Smooth muscle cell (in vitro differentiated cells): ENCODE measurements around the gene SLC7A6. TPM values are rescaled to one million over a fixed set of nuclear protein-coding genes. Genes with fewer than 3 reads are reported as not detected.

Experiments used
- DNase-seq: peaks from one replicate; lab custom pipeline; 2025; ENCODE audit not compliant: unreplicated experiment; lab: John Stamatoyannopoulos, UW
- H2AFZ ChIP-seq: fragments of 200-600 bp; sonication (generic); 2 replicates; pipeline ENCODE4 v1.6.0; 2016; ENCODE audit warnings: antibody characterized with exemption, low read depth, mild to moderate bottlenecking
- H3F3A ChIP-seq: fragments of 200-600 bp; sonication (generic); 2 replicates; pipeline ENCODE4 v1.6.0; 2017; ENCODE audit warnings: antibody characterized with exemption, low read depth
- H3K27ac ChIP-seq: fragments of 200-600 bp; sonication (generic); 2 replicates; pipeline ENCODE4 v1.5.1; 2016; ENCODE audit warnings: low read depth, mild to moderate bottlenecking
- H3K27me3 ChIP-seq: fragments of 200-600 bp; sonication (generic); 2 replicates; pipeline ENCODE4 v1.6.1; 2016; ENCODE audit warnings: low read depth, mild to moderate bottlenecking
- H3K36me3 ChIP-seq: fragments of 200-600 bp; sonication (generic); 2 replicates; pipeline ENCODE4 v1.5.1; 2016; ENCODE audit warnings: low read depth
- H3K4me1 ChIP-seq: fragments of 200-600 bp; sonication (generic); 2 replicates; pipeline ENCODE4 v1.5.1; 2016; ENCODE audit warnings: low read depth
- H3K4me2 ChIP-seq: fragments of 200-600 bp; sonication (generic); 2 replicates; pipeline ENCODE4 v1.6.0; 2016; ENCODE audit warnings: mild to moderate bottlenecking
- H3K4me3 ChIP-seq: fragments of 200-600 bp; sonication (generic); 2 replicates; pipeline ENCODE4 v1.5.1; 2016; ENCODE audit warnings: mild to moderate bottlenecking
- H3K79me2 ChIP-seq: fragments of 200-600 bp; sonication (generic); 2 replicates; pipeline ENCODE4 v1.6.0; 2016; ENCODE audit warnings: low read depth, mild to moderate bottlenecking
- H3K9ac ChIP-seq: fragments of 200-600 bp; sonication (generic); 2 replicates; pipeline ENCODE4 v1.6.0; 2016; ENCODE audit warnings: low read depth
- H3K9me3 ChIP-seq: fragments of 200-600 bp; sonication (generic); replicated peaks from 2 replicates; pipeline ENCODE4 v1.5.1; 2016; ENCODE audit warnings: low read depth
- H4K20me1 ChIP-seq: fragments of 200-600 bp; sonication (generic); 2 replicates; pipeline ENCODE4 v1.6.0; 2016; ENCODE audit warnings: low read depth
- WGBS: methylation state at CpG from one replicate; pipeline ENCODE4 v1.1.7; 2016; ENCODE audit warnings: low lambda C conversion rate; 5-methylcytosine and 5-hydroxymethylcytosine counted together
- polyA plus RNA-seq: library from polyadenylated mRNA; unstranded; fragments of >200 nt; fragmentation: Nextera tagmentation; extraction: Ambion mirVana; gene quantifications from 2 replicates; pipeline ENCODE4 v1.2.1, GENCODE V29; 2016
- total RNA-seq: library from RNA; depleted of rRNA; stranded (reverse); fragments of >200 nt; gene quantifications from 2 replicates; pipeline ENCODE4 v1.2.3, GENCODE V29; 2014
- TF ChIP-seq, protein P1 (sequence below): fragments of 200-600 bp; sonication (generic); IDR thresholded peaks from 2 replicates; pipeline ENCODE4 v1.5.1; 2017; ENCODE audit warnings: borderline replicate concordance, mild to moderate bottlenecking, antibody characterized with exemption; ENCODE audit not compliant: insufficient read depth, poor library complexity, severe bottlenecking

SLC7A6 gene
- total and polyA plus RNA-seq, 2 experiments from 2014 or later = 11.4 to 16.5 TPM

DNA sequence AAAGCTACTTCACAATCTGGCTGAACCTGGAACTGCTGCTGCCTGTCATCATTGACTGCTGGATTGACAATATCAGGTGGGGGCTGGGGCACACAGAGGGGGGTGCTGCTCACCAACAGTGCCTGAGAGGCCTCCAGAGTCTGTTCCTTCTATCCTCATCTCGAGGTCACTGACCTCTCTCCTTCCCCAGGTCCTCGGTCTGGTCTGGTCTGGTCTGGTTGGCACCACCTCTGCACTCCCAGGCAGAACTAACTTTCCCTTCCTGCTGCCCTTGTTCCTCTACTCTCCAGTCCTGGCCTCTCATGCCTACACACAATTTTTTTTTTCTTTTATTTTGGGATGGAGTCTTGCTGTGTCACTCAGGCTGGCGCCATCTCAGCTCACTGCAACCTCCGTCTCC lies 15.0 kb upstream of the SLC7A6 start:
- Histone ChIP-seq H2AFZ (no peak overlapping the region), H3K27me3 (no peaks in the 10 kb centered on the region), H3K4me2 (no peak overlapping the region), H3K27ac (no peak overlapping the region), H3K9me3 (no peaks in the 10 kb centered on the region), H3K79me2 (no peaks in the 10 kb centered on the region), H3K9ac (no peak overlapping the region), H3F3A (no peaks in the 10 kb centered on the region), H4K20me1 (no peaks in the 10 kb centered on the region), H3K4me1 (peaks cover 4% of the 10 kb centered on the region), H3K4me3 (no peak overlapping the region), H3K36me3 (no peaks in the 10 kb centered on the region)
- DNase-seq = no peak
- WGBS = 93% methylated on average over 4 of the region's 4 CpGs
- TF ChIP-seq, protein P1, sequence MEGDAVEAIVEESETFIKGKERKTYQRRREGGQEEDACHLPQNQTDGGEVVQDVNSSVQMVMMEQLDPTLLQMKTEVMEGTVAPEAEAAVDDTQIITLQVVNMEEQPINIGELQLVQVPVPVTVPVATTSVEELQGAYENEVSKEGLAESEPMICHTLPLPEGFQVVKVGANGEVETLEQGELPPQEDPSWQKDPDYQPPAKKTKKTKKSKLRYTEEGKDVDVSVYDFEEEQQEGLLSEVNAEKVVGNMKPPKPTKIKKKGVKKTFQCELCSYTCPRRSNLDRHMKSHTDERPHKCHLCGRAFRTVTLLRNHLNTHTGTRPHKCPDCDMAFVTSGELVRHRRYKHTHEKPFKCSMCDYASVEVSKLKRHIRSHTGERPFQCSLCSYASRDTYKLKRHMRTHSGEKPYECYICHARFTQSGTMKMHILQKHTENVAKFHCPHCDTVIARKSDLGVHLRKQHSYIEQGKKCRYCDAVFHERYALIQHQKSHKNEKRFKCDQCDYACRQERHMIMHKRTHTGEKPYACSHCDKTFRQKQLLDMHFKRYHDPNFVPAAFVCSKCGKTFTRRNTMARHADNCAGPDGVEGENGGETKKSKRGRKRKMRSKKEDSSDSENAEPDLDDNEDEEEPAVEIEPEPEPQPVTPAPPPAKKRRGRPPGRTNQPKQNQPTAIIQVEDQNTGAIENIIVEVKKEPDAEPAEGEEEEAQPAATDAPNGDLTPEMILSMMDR = no peak

DNA sequence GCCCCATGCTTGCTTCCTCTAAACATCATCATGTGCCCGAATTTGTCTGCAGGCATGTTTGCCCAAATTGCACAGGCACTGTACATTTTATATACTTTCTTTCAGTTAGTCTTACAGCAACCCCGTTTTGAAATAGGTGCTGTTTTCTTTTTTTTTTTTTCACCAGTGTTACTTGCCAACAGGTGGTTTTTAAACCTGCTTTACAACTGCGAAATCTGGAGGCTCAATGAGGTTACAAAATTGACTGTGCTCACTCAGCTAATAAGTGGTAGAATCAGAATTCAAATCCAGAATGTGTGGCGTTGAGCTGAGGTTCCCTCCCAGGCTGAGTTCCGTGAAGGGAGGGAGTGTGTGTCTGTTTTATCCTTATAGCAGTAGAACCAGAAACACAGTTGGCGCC lies 13.4 kb upstream of the SLC7A6 start:
- Histone ChIP-seq H3K9ac (no peak overlapping the region), H3K36me3 (no peaks in the 10 kb centered on the region), H3K9me3 (no peaks in the 10 kb centered on the region), H3K4me3 (no peak overlapping the region), H2AFZ (no peak overlapping the region), H3K4me2 (no peak overlapping the region), H3K27ac (no peak overlapping the region), H3F3A (no peaks in the 10 kb centered on the region), H3K79me2 (no peaks in the 10 kb centered on the region), H3K4me1 (no peaks in the 10 kb centered on the region), H3K27me3 (no peaks in the 10 kb centered on the region), H4K20me1 (no peaks in the 10 kb centered on the region)
- DNase-seq = no peak
- 95% methylated on average over 6 of the region's 6 CpGs for WGBS
- TF ChIP-seq, protein P1 = no peak

DNA sequence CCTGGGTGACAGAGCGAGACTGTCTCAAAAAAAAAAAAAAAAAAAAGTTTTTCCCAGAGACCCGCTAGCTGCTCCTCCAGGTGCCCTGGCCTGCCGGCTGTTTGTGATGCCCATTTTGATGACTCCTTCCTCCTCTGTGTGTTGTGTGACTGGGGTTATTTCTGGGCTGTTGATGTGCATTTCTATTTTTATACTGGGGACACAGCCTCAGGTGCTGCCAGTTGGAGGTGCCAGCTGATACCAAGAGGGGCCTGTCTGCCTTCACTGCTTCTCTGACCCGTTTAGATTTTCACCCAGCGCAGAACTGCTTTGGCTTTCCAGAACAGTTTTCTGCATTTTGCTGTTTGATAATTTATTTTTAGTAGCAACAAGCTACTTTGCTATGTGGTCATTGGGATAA lies 12.5 kb upstream of the SLC7A6 start:
- Histone ChIP-seq H3K4me2 (no peak overlapping the region), H3F3A (no peaks in the 10 kb centered on the region), H3K4me3 (no peak overlapping the region), H3K9ac (no peak overlapping the region), H3K27me3 (no peaks in the 10 kb centered on the region), H3K27ac (no peak overlapping the region), H3K9me3 (no peaks in the 10 kb centered on the region), H4K20me1 (no peaks in the 10 kb centered on the region), H3K79me2 (no peaks in the 10 kb centered on the region), H2AFZ (no peak overlapping the region), H3K36me3 (no peaks in the 10 kb centered on the region), H3K4me1 (no peaks in the 10 kb centered on the region)
- TF ChIP-seq, protein P1 = no peak
- DNase-seq = no peak
- 95% methylated on average over 5 of the region's 5 CpGs for WGBS

DNA sequence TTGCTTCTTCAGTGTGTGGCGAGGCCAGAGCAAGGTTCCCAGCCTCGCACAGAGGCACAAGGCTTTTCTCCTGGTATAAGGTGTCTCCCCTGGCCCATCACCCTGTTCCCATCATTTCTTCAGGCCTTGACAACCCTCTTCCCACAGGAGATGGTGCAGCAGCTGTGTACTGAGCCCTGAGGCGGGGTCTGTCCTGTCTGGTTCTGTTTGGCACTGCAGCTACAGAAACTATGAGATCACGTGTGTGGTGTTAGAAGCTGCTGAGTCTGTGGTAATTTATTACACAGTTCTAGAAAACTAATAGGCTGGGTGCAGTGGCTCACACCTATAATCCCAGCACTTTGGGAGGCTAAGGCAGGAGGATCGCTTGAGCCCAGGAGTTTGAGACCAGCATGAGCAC lies 11.9 kb upstream of the SLC7A6 start:
- no peak overlapping the region for H3K4me3 ChIP-seq
- no peaks in the 10 kb centered on the region for H3K9me3 ChIP-seq
- no peaks in the 10 kb centered on the region for H3K27me3 ChIP-seq
- H3K9ac ChIP-seq = no peak overlapping the region
- WGBS = 93% methylated on average over 5 of the region's 5 CpGs
- no peak overlapping the region for H2AFZ ChIP-seq
- H3K4me2 ChIP-seq = no peak overlapping the region
- DNase-seq = no peak
- H3K27ac ChIP-seq = no peak overlapping the region
- no peaks in the 10 kb centered on the region for H3F3A ChIP-seq
- TF ChIP-seq, protein P1 = no peak
- no peaks in the 10 kb centered on the region for H3K79me2 ChIP-seq
- no peaks in the 10 kb centered on the region for H4K20me1 ChIP-seq
- H3K36me3 ChIP-seq = no peaks in the 10 kb centered on the region
- no peaks in the 10 kb centered on the region for H3K4me1 ChIP-seq
